HG02981 (cell line): ENCODE data around the gene PSMD8.

Experiments used
- ATAC-seq: cut with Tn5 transposase; IDR thresholded peaks from one replicate; pipeline ENCODE4 v1.9.1; 2021; ENCODE audit warnings: mild to moderate bottlenecking, moderate library complexity; ENCODE audit not compliant: unreplicated experiment

The PSMD8 gene

GRCh38 chr19:38386971-38387549 is 12.7 kb downstream of the PSMD8 start:
- ATAC-seq = no peak

- ATAC-seq = no peak
Measured at GRCh38 chr19:38387550-38388348, 13.4 kb downstream of the PSMD8 start, which contains the start of gene GGN. Gene GGN, minus strand, starts transcription at chr19:38388034. Its CDS starts 773 bp downstream, at chr19:38387261.

DNA sequence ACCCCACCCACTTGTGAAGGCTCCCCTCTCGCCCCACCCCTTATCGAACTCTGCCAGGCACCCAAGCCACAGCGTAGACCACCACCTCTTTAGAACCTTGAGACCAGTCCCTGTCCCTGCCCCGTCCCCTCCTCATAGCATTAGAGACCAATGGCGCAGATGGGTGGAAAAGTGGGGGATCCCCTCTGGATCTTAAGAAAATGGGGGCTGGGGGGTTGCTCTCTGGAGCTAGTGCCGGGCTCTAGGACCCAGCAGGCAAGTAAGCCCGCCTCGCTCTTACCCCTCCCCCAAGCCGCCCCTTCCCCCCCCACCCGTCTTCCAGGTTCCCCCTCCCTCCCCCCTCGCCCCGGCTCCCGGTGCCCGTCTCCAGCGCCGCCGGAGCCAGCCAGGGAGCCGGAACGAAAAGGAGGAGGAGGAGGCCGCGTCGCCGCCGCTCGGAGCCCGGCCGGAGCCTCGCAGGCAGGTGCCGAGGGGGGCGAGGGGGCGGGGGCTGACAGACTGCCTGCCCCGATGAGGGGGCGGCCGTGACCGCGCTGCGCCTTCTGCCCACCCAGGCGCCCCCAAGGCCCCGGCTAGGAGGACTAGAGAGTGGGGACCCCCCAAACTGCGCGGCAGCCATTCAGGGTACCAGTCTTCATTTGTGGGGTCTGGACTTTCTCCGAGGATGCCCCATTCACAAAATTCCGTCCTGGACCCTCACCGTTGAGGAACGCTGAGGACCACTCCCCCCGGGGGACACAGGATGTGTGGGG is 14.2 kb downstream of the PSMD8 start, which contains the start of gene SPRED3:
Gene SPRED3 (plus strand): TSS at position 349 of the 752 bp plus-strand sequence. CDS start 1,606 bp downstream, outside the sequence.
- ATAC-seq = no peak

GRCh38 chr19:38389101-38389925 is 14.9 kb downstream of the PSMD8 start:
- ATAC-seq = no peak

DNA sequence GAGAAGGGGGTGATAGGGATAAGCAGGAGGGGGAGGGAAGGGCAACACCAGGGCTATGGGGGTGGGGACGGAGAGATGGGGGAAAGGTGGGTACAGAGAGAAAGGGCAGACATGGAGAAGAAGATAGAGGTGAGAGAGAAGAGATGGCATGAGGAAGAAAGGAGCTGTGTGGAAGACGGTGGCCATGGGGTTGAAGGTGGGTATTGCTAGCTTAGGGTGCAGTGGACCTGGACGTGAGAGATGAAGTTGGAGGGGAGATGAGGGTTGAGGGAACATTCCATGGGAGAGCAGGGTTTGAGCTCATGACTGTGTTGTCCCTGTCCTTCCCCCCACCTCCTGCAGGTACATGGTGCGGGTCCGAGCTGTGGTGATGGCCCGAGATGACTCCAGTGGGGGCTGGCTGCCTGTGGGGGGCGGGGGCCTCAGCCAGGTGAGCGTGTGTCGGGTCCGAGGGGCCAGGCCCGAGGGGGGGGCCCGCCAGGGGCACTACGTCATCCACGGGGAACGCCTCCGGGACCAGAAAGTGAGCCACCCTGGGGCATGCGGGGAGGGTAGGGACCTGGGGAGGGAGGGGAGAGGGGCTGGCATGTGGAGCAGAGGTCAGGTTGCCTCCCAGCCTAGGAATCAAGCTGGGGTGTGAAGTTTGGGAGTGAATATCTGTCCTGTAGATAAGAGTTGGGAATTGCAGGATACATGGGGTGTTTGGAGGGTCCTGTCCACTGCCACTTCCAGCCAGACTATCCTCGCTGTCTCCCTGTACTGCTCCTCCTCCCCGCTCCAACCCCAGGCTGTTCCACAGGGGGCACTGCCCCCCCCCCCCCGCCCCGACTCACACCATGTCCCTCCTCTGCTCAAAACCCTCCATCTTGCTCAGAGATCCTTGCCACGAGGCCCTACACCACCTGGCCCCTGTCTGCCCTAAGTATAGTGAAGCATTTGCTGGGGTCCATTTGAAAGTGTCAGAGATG is 15.9 kb downstream of the PSMD8 start:
- no peak for ATAC-seq

DNA sequence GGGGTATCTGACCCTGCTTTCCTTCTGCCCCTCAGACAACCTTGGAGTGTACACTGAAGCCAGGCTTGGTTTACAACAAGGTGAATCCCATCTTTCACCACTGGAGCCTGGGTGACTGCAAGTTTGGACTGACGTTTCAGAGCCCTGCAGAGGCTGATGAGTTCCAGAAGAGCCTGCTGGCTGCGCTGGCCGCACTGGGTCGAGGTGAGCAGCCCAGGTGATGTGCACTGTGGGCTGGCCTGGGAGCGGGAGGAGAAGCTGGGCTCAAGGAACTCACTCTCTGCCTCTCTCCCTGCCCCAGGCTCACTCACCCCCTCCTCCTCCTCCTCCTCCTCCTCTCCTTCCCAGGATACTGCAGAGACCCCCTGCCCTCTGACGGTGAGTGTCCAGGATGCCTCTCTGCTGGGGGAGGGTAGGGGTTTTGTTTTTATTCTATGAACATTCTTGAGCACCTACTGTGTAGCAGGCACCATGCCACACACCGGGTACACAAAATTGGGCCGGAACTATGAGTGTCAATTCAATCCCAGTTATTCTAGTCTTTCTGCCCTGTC is 17.6 kb downstream of the PSMD8 start:
- no peak for ATAC-seq

- no peak for ATAC-seq
Measured at GRCh38 chr19:38392707-38393308, 18.4 kb downstream of the PSMD8 start.

DNA sequence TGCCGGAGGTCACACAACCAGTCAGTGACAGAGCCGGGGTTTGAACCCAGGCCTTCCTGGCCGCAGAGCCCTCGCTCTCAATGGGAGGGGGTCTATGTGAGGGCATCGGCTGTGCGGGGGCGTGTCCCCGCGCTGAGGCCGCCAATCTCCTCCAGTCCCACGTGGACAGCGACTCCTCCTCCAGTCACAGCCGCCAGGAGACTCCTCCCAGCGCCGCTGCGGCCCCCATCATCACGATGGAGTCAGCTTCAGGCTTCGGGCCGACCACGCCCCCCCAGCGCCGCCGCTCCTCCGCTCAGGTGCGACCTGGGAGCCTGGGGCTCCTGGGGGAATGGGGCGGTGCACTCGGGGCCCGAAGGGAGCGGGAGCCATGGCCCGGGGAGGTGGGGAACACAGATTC is 20.1 kb downstream of the PSMD8 start:
- ATAC-seq = no peak

DNA sequence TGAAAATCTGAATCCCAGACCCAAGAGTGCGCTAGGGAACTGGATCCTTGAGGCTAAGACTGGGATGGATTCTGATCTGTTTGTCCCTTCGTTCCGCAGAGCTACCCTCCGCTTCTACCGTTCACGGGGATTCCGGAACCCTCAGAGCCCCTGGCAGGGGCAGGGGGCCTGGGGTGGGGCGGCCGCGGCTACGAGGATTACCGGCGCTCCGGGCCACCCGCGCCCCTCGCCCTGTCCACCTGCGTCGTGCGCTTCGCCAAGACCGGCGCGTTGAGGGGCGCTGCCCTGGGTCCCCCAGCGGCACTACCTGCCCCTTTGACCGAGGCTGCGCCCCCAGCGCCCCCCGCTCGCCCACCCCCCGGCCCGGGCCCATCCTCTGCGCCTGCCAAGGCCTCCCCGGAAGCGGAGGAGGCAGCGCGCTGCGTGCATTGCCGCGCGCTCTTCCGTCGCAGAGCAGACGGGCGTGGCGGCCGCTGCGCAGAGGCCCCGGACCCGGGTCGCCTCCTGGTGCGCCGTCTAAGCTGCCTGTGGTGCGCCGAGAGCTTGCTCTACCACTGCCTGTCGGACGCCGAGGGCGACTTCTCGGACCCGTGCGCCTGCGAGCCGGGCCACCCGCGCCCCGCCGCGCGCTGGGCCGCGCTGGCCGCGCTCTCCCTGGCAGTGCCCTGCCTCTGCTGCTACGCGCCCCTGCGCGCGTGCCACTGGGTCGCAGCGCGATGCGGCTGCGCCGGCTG is 21.2 kb downstream of the PSMD8 start:
- no peak for ATAC-seq

DNA sequence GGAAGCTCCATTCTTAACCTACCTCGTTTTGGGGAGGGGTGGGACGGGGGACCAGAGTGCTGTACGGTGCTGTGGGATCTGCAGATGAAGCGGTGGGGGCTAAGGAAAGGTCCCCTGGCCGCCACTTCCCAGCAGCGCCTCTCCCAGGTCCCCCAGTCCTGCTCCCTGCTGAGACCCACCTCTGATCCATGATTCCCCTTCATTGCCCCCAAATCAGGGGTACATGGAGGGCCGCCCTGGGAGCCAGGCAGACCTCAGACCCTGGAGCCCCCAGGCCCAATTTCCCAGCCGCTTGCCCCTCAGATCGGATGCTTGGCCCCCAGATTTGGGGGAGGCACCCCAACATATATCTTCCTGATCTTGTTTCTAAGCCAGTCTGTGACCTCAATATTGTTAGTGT is 24.7 kb downstream of the PSMD8 start:
- no peak for ATAC-seq

- ATAC-seq = no peak
Measured at GRCh38 chr19:38399537-38399936, 25.2 kb downstream of the PSMD8 start.

DNA sequence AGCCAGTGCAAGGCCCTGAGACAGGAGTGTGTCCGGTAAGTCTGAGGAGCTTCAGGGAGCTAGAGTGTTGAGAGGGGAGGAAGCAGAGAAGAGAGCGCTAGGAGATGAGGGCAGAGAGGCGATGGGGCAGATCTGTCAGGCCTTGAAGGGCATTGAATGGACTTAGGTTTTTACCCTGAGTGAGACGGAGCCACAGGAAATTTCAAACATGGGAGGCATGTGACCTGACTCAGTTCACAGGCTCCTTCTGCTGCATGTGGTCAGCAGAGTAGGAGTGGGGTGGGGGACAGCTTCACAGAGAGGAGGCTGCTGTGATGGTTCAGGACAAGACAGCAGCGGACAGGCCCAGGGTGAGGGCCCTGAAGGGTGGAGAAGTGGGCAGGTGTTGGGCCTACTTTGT is 26.0 kb downstream of the PSMD8 start:
- no peak for ATAC-seq

DNA sequence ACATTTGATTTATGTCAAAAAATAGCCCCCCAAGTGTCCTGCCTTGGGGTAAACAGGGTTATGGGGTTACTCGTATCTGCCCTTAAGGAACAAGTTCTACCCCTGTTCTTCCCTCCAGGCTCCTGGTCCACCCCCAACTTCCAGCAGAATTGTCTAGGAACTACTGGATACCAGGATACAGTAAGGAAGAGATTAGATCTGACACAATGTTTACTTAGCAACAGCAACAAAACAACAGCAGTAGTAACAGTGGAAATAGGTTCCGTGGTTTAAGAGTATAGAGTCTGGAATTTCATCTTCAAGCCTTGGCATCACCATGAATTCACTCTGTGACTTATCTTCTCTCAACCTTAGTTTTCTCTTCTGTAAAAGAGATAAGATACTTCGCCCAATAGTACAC is 26.8 kb downstream of the PSMD8 start:
- no peak for ATAC-seq

GRCh38 chr19:38402623-38402966 is 28.2 kb downstream of the PSMD8 start:
- no peak for ATAC-seq

GRCh38 chr19:38402967-38403674 is 28.8 kb downstream of the PSMD8 start, which contains the start of gene FAM98C:
Gene FAM98C, plus strand, starts transcription at chr19:38403093. Its CDS starts 61 bp downstream, at chr19:38403154.
- ATAC-seq = peak; percentile 85

DNA sequence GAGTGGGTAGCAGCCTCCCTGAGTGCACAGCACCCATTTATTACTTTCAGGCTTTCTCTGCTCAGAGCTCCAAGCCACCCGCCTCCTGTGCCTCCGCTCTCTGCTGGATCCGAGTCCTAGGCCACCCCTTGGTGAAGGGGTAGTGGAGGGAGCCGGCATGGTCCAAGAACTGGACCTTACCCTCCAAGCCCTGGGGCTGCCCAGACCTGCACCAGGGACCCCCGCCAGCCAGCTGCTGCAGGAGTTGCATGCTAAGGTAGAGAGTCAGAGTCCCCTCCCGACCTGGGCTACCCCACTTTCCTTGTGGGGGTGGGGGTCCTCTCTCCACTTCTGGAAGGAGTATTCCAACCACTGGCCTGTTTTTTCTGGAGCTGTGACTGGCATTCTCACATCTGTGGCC is 30.5 kb downstream of the PSMD8 start:
- no peak for ATAC-seq

- no peak for ATAC-seq
Measured at GRCh38 chr19:38405276-38405675, 30.9 kb downstream of the PSMD8 start.
